ENCODE results near the gene IL13RA2. TPM values are rescaled to one million over a fixed set of nuclear protein-coding genes. Genes with fewer than 3 reads are reported as not detected.

IL13RA2 gene
- total and polyA plus RNA-seq, 2 of the 8 experiments (the other 6 are each of a cell fraction or from before 2014, with no cell fraction given), result not detected

- TF ChIP-seq, protein P1, sequence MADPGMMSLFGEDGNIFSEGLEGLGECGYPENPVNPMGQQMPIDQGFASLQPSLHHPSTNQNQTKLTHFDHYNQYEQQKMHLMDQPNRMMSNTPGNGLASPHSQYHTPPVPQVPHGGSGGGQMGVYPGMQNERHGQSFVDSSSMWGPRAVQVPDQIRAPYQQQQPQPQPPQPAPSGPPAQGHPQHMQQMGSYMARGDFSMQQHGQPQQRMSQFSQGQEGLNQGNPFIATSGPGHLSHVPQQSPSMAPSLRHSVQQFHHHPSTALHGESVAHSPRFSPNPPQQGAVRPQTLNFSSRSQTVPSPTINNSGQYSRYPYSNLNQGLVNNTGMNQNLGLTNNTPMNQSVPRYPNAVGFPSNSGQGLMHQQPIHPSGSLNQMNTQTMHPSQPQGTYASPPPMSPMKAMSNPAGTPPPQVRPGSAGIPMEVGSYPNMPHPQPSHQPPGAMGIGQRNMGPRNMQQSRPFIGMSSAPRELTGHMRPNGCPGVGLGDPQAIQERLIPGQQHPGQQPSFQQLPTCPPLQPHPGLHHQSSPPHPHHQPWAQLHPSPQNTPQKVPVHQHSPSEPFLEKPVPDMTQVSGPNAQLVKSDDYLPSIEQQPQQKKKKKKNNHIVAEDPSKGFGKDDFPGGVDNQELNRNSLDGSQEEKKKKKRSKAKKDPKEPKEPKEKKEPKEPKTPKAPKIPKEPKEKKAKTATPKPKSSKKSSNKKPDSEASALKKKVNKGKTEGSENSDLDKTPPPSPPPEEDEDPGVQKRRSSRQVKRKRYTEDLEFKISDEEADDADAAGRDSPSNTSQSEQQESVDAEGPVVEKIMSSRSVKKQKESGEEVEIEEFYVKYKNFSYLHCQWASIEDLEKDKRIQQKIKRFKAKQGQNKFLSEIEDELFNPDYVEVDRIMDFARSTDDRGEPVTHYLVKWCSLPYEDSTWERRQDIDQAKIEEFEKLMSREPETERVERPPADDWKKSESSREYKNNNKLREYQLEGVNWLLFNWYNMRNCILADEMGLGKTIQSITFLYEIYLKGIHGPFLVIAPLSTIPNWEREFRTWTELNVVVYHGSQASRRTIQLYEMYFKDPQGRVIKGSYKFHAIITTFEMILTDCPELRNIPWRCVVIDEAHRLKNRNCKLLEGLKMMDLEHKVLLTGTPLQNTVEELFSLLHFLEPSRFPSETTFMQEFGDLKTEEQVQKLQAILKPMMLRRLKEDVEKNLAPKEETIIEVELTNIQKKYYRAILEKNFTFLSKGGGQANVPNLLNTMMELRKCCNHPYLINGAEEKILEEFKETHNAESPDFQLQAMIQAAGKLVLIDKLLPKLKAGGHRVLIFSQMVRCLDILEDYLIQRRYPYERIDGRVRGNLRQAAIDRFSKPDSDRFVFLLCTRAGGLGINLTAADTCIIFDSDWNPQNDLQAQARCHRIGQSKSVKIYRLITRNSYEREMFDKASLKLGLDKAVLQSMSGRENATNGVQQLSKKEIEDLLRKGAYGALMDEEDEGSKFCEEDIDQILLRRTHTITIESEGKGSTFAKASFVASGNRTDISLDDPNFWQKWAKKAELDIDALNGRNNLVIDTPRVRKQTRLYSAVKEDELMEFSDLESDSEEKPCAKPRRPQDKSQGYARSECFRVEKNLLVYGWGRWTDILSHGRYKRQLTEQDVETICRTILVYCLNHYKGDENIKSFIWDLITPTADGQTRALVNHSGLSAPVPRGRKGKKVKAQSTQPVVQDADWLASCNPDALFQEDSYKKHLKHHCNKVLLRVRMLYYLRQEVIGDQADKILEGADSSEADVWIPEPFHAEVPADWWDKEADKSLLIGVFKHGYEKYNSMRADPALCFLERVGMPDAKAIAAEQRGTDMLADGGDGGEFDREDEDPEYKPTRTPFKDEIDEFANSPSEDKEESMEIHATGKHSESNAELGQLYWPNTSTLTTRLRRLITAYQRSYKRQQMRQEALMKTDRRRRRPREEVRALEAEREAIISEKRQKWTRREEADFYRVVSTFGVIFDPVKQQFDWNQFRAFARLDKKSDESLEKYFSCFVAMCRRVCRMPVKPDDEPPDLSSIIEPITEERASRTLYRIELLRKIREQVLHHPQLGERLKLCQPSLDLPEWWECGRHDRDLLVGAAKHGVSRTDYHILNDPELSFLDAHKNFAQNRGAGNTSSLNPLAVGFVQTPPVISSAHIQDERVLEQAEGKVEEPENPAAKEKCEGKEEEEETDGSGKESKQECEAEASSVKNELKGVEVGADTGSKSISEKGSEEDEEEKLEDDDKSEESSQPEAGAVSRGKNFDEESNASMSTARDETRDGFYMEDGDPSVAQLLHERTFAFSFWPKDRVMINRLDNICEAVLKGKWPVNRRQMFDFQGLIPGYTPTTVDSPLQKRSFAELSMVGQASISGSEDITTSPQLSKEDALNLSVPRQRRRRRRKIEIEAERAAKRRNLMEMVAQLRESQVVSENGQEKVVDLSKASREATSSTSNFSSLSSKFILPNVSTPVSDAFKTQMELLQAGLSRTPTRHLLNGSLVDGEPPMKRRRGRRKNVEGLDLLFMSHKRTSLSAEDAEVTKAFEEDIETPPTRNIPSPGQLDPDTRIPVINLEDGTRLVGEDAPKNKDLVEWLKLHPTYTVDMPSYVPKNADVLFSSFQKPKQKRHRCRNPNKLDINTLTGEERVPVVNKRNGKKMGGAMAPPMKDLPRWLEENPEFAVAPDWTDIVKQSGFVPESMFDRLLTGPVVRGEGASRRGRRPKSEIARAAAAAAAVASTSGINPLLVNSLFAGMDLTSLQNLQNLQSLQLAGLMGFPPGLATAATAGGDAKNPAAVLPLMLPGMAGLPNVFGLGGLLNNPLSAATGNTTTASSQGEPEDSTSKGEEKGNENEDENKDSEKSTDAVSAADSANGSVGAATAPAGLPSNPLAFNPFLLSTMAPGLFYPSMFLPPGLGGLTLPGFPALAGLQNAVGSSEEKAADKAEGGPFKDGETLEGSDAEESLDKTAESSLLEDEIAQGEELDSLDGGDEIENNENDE (IDR thresholded peaks at IDR 0.05; ENCODE audit: insufficient replicate concordance, low read length), result no peak
- TF ChIP-seq CEBPB (IDR thresholded peaks at IDR 0.05; ENCODE audit: low read depth, low read length) (no peak), RBBP5 (IDR thresholded peaks at IDR 0.05; ENCODE audit: borderline replicate concordance, low read depth, low read length) (no peak), SP1 (IDR thresholded peaks at IDR 0.05; ENCODE audit: low read depth, low read length) (no peak), GTF2F1 (IDR thresholded peaks at IDR 0.05; ENCODE audit: borderline replicate concordance, low read depth, low read length) (no peak), SP4 (IDR thresholded peaks at IDR 0.05; ENCODE audit: low read length) (no peak), TCF12 (IDR thresholded peaks at IDR 0.05; ENCODE audit: low read depth, low read length) (no peak), SRF (IDR thresholded peaks at IDR 0.05; ENCODE audit: low read depth, low read length) (no peak), GABPA (IDR thresholded peaks at IDR 0.05; ENCODE audit: borderline replicate concordance, insufficient read depth, low read length) (no peak), BCL11A (IDR thresholded peaks at IDR 0.05; ENCODE audit: low read depth in 2 of 2, low read length in 2 of 2) (no peak)
Observed at GRCh38 chrX:115029440-115029839, 12.0 kb upstream of the IL13RA2 start (continued).
